Gastroesophageal sphincter (tissue), 2 donors: ENCODE results near the gene MEGF8.

ENCODE experiments used
- EP300 ChIP-seq: sonication (generic); formaldehyde crosslinking; IDR thresholded peaks from one replicate; pipeline ENCODE4 v1.6.1; 2017; ENCODE audit warnings: antibody characterized with exemption, mild to moderate bottlenecking
- POLR2AphosphoS5 ChIP-seq: sonication (generic); formaldehyde crosslinking; IDR thresholded peaks from one replicate; pipeline ENCODE4 v1.6.1; 2017; ENCODE audit warnings: antibody characterized with exemption

DNA sequence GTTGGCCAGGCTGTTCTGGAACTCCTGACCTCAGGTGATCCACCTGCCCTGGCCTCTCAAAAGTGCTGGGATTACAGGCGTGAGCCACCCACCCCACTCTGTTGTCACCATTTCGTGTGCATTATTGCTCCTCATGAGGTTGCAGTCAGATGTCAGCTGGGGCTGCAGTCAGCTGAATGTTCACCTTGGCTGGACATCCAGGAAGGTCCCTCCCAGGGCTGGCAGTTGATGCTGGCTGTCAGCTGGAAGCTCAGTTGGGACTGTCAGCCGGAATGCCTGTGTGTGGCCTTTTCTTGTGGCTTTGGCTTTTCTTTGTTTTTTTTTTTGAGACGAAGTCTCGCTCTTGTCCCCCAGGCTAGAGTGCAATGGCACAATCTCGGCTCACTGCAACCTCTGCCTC is 6.6 kb downstream of the MEGF8 start:
- TF ChIP-seq POLR2AphosphoS5 (no peak), EP300 (no peak)
